DLD1 (cell line): ENCODE results near the gene RHOXF1.
"Not testable (repeated sequence)": the region's sequence is repeated elsewhere in the genome, so short reads cannot be mapped to it uniquely, and the experiment has no call there.

ENCODE experiments used
- in situ Hi-C: cut with HindIII; loops from 2 replicates; pipeline ENCODE4 v1.10.0; 2017; ENCODE audit warnings: low sequenced_read_pairs

Gene RHOXF1

GRCh38 chrX:120115438-120115963 lies at the start of gene RHOXF1:
Gene RHOXF1, minus strand, starts transcription at chrX:120115913. Its CDS starts 51 bp downstream, at chrX:120115862.
- in situ Hi-C loops: no loop called here

GRCh38 chrX:120159086-120159485 lies 43.4 kb upstream of the RHOXF1 start:
- in situ Hi-C loops: not testable (repeated sequence)

GRCh38 chrX:120158313-120158712 lies 42.6 kb upstream of the RHOXF1 start, which contains the start of gene RHOXF2:
Gene RHOXF2, plus strand, starts transcription at chrX:120158613. Its CDS starts 138 bp downstream, at chrX:120158751.
- in situ Hi-C loops: not testable (repeated sequence)

GRCh38 chrX:120150109-120150744 lies 34.5 kb upstream of the RHOXF1 start:
- in situ Hi-C loops: not testable (repeated sequence)

GRCh38 chrX:120147537-120147936 lies 31.8 kb upstream of the RHOXF1 start:
- in situ Hi-C loops: no loop called here

- in situ Hi-C loops: not testable (repeated sequence)
Observed at GRCh38 chrX:120146323-120146722, 30.6 kb upstream of the RHOXF1 start.

GRCh38 chrX:120145295-120145925 lies 29.7 kb upstream of the RHOXF1 start:
- in situ Hi-C loops: no loop called here

- in situ Hi-C loops: no loop called here
Observed at GRCh38 chrX:120144178-120144844, 28.6 kb upstream of the RHOXF1 start.

- in situ Hi-C loops: no loop called here
Observed at GRCh38 chrX:120140293-120140981, 24.7 kb upstream of the RHOXF1 start.

GRCh38 chrX:120137439-120137838 lies 21.7 kb upstream of the RHOXF1 start:
- in situ Hi-C loops: no loop called here

- in situ Hi-C loops: no loop called here
Observed at GRCh38 chrX:120136840-120137239, 21.1 kb upstream of the RHOXF1 start.

GRCh38 chrX:120136128-120136527 lies 20.4 kb upstream of the RHOXF1 start:
- in situ Hi-C loops: no loop called here

GRCh38 chrX:120128306-120128846 lies 12.7 kb upstream of the RHOXF1 start:
- in situ Hi-C loops: not testable (repeated sequence)

- in situ Hi-C loops: no loop called here
Observed at GRCh38 chrX:120125444-120125843, 9.7 kb upstream of the RHOXF1 start.

- in situ Hi-C loops: no loop called here
Observed at GRCh38 chrX:120120223-120120622, 4.5 kb upstream of the RHOXF1 start.

- in situ Hi-C loops: no loop called here
Observed at GRCh38 chrX:120111611-120112010, 4.1 kb downstream of the RHOXF1 start.

- in situ Hi-C loops: no loop called here
Observed at GRCh38 chrX:120109378-120109777, 6.3 kb downstream of the RHOXF1 start.

GRCh38 chrX:120104707-120105106 lies 11.0 kb downstream of the RHOXF1 start:
- in situ Hi-C loops: not testable (repeated sequence)

GRCh38 chrX:120101057-120101456 lies 14.7 kb downstream of the RHOXF1 start:
- in situ Hi-C loops: not testable (repeated sequence)

- in situ Hi-C loops: no loop called here
Observed at GRCh38 chrX:120090208-120090607, 25.5 kb downstream of the RHOXF1 start.
